GM18502 (cell line): Measurements from ENCODE around the gene HECTD4.
"Not testable (repeated sequence)": the region's sequence is repeated elsewhere in the genome, so short reads cannot be mapped to it uniquely, and the experiment has no call there.

Source experiments
- ATAC-seq: cut with Tn5 transposase; IDR thresholded peaks from one replicate; pipeline ENCODE4 v1.9.1; 2021; ENCODE audit warnings: mild to moderate bottlenecking; ENCODE audit not compliant: unreplicated experiment, poor library complexity

Gene HECTD4

DNA sequence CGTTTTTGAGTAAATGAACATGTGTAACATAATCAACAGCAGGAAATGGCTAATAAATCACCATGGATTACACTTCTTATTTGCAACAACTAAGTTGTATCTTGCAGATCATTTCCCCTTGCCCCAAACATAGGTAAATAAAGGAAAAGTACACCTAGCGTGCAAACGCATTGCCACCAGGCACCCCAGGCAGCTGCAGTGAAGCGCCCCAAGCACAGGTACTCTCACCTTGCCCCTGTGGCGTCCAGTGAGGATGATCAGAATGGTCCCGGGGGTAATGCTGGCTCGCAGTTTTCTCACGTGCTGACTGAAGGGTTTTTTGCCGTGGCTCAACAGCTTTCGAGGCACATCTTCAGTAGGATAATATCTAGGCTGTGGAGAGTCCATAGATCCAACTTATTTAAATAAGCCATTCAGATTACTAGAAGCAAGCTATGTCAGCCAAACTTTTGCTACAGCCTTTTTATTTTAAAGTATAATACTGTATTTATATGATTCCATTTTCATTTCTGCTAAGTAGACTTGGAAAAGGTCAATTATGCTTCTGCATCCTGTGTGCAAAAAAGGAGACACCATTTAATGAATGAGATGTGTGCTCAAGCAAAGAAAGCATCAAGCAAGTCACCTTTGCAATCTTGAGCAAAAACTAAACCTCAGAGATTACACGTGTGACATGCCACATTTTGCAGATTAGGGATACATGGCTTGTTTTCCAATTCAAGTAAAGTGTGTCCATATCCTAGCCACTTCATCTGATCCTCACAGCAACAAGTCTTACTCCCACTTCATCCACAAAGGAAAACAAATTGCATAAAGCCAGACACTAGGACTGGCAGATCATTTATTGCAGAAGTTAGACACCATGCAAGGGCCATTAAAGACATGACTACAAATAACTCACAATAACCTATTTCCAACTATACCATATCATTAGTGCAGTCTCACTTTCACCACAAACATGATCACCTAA, 24.6 kb upstream of the HECTD4 start:
- ATAC-seq = no peak

DNA sequence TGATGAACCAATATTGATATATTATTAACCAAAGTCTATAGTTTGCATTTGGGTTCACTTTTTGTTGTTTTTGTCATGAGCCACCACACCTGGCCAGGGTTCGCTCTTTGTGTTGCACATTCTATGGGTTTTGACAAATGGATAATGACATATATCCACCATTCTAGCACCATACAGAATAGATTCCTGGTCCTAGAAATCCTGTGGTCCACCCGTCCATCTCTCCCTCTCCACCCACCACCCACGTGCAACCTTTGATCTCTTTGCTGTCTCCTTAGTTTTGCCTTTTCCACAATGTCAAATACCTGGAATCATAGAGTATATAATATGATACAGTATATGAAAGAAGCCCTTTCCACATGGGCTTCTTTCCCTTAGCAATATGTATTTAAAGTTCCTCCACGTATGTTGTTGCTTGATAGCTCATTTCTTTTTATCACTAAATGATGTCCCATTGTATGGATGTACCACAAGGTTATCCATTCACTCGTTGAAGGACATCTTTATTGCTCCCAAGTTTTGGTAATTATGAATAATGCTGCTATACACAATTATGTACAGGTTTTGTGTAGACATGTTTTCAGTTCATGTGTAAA, 19.8 kb upstream of the HECTD4 start:
- ATAC-seq = no peak

DNA sequence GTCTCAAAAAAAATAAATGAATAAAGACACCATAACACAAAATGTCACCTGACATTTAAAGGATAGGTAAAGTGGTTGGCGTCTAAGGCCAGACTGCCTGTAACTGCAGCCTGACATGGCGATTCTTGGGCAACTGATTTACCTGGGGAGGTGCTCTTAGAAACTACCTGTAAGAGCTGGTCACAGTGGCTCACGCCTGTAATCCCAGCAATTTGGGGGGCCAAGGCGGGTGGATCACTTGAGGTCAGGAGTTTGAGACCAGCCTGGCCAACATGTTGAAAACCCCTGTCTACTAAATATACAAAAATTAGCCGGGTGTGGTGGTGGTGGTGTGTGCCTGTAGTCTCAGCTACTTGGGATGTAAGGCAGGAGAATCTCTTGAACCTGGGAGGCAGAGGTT, 18.8 kb upstream of the HECTD4 start:
- no peak for ATAC-seq

DNA sequence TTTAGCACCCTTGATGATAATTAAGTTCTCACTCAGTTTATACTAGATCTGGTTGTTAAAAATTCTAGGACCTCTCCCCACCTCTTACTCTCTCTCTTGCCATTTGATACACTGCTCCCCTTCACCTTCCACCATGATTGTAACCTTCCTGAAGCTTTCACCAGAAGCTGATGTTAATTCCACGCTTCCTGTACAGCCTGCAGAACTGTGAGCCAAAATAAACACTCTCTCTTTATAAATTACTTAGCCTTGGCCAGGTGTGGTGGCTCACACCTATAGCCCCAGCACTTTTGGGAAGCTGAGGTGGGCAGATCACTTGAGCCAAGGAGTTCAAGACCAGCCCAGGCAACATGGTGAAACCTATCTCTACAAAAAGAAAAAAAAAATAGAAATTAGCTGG, 11.1 kb upstream of the HECTD4 start:
- no peak for ATAC-seq

DNA sequence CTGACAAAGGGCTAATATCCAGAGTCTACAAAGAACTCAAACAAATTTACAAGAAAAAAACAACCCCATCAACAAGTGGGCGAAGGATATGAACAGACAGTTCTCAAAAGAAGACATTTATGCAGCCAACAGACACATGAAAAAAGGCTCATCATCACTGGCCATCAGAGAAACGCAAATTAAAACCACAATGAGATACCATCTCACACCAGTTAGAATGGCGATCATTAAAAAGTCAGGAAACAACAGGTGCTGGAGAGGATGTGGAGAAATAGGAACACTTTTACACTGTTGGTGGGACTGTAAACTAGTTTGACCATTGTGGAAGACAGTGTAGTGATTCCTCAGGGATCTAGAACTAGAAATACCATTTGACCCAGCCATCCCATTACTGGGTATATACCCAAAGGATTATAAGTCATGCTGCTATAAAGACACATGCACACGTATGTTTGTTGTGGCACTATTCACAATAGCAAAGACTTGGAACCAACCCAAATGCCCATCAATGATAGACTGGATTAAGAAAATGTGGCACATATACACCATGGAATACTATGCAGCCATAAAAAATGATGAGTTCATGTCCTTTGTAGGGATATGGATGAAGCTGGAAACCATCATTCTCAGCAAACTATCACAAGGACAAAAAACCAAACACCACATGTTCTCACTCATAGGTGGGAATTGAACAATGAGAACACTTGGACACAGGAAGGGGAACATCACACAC, 7.9 kb upstream of the HECTD4 start:
- ATAC-seq = not testable (repeated sequence)

DNA sequence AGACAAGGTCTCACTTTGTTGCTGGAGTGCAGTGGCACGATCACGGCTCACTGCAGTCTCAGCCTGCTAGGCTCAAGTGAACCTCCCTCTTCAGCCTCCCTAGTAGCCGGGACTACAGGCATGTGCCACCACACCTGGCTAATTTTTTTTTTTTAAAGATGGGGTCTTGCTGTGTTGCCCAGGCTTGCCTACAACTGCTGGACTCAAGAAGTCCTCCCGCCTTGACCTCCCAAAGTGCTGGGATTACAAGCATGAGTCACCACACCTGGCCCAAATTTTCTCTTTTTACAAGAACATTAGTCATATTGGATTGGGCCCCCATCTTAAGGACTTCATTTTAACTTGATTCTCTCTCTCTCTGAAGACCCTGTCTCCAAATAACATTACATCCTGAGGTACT, 7.0 kb upstream of the HECTD4 start:
- no peak for ATAC-seq

DNA sequence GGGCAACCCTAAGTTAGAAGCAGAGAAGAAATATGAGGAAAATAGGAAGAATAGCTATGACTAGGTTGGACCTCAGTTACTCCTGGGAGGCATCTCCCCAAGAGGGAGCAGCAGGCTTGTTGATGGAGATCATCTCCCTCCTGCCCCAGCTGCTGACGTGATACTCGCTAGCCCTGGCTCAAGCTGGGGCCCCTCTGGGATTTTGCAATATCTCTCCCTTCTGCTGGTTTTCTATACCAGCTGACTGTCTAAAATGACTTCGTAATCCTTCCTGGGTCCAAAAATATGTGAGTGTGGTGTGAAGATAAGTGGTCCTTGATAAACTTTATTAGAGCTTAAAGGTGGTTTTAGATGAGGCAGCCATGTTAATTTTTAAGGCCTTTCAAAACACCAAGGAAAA, 4.5 kb upstream of the HECTD4 start:
- ATAC-seq = no peak

DNA sequence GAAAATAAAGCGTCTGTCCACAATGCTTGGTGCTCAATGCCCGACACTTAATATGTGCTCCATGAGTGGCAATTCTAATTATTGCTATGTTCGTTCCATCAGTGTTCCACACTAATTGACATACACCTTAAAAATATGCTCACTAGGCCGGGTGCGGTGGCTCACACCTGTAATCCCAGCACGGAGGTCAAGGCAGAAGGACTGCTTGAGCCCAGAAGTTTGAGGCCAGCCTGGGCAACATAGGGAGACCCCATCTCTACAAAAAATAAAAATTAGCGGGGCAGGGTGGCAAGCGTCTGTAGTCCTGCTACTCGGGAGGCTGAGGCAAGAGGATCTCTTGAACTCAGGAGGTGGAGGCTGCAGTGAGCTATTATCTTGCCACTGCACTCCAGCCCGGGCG, 635 bp upstream of the HECTD4 start:
- ATAC-seq = no peak

DNA sequence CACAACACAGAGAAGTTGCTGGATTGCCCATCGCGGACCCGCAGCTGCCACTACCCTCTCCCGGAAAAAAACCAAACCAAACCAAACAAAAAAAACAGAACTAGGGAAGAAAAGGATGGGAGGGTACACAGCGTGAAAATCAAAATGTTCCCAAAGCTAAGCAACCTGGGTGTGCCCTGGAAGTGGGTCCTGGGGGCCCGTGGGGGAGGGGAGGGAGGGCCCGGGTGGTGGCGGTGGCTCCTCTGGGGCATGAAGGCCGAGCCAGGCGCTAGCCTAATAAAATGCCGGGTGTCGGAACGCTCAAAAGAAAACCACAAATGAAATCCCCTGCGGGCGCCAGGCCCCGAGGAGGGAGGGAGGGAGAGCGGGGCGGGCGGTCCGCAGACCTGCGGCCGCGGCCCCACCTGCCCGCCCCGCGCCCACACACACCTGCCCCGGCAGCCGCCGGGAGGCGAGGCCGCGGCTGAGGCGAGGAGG, 787 bp downstream of the HECTD4 start:
- peak; percentile 52 for ATAC-seq

DNA sequence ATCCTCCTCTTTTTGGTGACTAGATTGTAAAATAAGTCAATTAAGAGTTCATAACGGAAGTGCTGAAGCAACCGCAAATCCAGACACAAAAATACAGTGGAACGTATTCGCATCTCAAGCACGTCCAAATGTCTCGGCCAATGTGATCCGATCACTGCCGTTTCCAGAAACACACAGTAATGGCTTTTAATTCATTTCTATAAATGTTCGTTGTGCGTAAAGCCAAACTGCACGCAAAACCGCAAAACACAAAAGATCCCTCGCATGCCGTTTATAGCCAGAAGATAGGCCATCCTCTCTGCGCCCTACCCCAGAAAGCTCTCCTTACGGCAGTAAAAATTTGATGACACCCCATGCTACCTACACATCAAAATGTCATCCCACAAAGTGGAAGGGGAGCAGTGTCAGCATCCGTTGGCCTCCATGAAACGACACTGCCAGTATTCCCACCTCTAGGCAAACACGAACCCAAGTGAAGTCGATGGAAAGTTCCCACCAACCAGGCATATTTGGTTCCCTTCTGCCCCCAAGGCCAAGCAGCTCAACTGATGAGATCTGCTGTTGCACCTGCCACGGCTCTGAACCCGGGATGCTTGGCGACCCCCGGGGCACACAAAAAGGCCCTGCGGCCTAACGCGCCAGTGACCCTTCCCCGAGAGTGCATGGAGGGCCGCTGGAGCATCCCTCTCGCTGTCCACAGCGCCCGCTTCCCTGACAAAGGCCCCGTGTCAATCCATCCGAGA, 1.4 kb downstream of the HECTD4 start:
- ATAC-seq = no peak

DNA sequence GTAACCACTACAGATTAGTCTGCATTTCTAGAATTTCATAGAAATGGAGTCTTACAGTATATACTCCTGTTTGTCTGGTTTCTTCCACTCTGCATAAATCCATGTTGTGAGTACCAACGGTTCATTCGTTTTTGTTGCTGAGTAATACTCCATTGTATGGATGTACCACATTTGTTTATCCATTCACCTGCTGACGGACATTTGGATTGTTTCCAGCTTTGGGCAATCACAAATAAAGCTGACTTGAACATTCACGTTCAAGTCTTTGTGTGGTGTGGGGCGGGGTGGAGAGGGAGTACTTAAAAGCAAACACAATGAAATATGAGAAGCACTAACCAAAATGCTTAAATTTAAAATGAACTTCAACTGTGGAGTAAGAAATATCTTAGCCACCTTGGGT, 7.1 kb downstream of the HECTD4 start:
- ATAC-seq = no peak

DNA sequence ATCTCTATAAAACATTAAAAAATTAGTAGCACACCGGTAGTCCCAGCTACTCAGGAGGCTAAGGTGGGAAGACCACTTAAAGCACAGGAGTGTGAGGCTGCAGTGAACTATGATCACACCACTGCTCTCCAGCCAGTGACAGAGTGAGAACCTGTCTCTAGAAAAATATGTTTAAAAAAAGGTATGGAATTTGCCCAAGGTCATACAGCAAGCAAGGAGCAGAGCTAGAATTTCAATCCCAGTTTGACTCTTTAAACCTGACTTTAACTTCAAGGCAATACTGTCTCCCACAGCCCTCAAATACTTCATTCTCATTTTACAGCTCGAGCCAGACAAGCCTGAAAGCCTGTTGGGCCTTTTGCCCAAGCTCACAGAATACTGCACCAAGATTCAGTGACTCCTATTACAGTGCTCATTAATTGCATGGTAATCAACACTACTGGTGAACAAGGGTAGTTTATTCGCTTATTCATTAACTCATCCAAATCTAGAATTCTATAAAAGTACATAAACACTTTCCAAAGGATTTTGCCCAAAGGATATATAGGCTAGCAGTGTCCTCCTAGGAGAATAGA, 8.0 kb downstream of the HECTD4 start:
- no peak for ATAC-seq

DNA sequence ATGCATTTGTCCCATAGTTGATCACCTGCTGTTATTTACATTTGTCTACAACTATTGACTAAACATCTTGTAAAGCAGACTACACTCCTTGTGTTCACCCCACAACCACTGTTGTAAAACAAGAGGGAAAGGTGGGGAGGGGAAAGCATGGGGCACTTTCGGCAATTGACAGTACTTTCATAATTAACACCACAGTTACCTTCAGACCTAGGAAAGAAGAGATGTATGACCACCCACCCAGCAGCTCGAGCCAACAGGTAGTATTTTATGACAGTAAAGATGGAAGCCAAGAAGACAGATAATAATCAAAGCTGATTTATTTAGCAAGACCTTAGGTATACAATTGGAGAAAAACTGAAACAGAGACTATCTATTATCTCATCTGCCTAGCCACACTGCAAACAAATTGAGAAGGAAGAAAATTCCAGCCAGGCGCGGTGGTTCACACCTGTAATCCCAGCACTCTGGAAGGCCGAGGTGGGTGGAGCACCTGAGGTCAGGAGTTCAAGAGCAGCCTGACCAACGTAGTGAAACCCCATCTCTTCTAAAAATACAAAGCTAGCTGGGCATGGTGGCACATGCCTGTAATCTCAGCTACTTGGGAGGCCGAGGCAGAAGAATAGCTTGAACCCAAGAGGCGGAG, 11.2 kb downstream of the HECTD4 start:
- ATAC-seq = no peak

DNA sequence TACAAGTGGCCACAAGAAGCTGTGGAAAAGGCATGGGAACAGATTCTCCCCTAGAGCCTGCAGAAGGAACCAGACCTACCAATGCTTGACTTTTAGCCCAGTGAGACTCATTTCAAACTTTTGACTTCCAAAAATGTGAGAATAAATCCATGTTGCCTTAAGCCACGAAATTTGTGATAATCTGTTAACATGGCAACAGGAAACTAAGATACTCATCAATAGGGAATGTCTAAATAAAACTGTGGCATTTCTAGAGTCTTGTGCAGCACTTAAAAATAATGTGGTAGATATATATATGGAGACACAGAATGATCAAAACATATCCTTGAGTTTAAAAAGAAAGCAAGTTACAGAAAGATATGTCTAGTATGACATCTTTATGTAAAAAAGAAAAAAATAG, 12.0 kb downstream of the HECTD4 start:
- no peak for ATAC-seq

DNA sequence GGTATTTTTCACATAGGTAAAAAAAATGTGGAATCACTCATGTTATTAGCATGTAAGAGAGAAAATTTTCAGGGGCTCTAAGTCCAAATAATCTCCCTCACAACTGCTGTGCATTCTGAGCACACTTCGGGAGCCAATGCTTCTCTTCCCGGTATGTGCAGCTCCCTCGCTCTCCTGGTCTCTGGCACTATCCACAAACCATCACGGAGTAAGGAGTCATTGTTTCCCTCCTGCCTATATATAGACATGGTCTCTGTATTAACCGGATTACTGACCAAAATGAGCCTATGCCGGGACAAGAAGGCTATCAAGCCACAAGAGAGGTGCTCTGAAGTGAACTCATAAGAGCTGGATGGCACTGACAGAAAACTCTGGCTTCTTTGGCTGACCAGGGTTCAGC, 13.4 kb downstream of the HECTD4 start:
- ATAC-seq = no peak

DNA sequence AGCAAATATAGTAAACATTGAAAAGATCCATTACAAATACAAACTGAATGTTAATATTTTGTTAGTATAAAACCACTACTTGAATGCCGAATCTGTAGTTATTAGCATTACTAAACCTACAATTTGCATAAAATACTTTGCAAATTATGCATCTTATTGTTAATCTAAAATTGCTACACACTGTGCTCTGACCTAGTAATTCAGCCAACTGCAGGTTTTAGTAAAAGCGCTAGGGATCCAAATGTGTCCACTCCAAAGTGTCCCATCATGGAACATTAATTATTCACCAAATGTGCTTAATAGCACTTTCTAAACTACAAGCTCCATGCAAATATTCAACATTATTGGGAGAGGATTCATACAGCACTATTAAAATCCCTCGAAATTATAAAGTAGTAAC, 14.3 kb downstream of the HECTD4 start:
- ATAC-seq = no peak

DNA sequence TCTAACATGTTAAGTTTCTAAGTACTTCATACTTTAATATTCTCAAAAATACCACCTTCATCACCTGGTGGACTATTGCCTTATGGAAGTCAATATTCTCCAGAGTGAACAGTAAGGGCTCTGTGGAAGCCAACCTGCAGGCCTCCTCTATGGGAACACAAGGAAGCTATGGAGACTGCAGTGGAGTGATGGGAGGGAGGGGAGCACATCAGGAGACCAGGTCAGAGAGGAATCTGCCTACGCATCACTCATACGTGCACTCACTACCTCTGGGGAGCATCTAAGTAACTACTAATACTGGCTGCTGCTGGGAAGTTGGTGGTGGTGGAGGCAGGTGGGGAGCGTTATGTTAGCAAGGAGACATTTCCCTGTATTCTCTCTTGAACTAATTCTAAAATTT, 19.9 kb downstream of the HECTD4 start:
- no peak for ATAC-seq

DNA sequence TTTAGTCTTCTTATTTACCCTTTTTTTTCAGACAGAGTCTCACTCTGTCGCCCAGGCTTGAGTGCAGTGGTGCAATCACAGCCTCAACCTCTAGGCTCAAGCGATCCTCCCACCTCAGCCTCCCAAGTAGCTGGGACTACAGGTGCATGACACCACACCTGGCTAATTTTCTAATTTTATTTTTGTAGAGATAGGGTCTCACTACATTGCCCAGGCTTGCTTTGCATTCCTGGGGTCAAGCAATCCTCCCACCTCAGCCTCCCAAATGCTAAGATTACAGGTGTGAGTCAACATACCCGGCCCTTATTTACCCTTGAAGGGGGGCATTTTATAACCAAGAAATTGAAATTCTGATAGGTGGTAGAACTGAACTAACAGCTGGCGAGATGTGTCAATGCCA, 21.0 kb downstream of the HECTD4 start:
- no peak for ATAC-seq

DNA sequence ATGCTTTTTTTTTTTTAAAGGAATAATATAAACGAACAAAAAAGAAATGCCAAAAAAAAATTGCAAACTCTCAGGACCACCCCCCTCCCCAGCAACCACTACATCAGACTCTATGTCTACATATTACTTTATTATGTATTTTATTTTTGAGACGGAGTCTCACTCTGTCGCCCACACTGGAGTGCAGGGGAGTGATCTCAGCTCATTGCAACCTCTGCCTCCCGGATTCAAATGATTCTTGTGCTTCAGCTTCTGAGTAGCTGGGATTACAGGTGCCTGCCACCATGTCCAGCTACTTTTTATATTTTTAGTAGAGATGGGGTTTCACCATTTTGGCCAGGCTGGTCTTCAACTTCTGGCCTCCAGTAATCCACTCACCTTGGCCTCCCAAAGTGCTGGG, 22.9 kb downstream of the HECTD4 start:
- ATAC-seq = no peak

DNA sequence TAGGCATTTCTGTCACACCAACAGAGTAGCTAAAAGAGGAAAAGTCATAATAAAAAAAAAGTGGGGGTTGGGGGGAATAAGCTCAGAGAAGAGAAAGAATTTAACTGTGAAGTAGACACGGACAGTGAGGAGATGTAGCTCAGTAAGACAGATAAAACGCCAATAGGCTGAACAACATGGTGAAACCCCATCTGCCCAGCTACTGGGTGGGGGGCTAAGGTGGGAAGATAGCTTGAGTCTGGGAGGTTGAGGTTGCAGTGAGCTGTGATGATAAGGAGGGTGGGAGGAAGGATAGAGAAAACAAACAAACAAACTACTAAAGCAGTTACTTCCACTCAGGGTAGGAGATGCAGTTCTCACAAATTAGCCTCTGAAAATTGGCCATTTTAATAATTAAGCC, 25.0 kb downstream of the HECTD4 start:
- ATAC-seq = no peak
